ENCODE results near the gene TSPAN14. TPM values are rescaled to one million over a fixed set of nuclear protein-coding genes. Genes with fewer than 3 reads are reported as not detected.

The TSPAN14 gene
- total RNA-seq, 1 experiment from 2014 or later = 116 TPM

- no peaks in the 10 kb centered on the region for H3K27me3 Mint-ChIP-seq (ENCODE audit: unreplicated experiment)
- H3K4me3 Mint-ChIP-seq (ENCODE audit: low read depth, unreplicated experiment) = no peak overlapping the region
- intact Hi-C loops (cut with micrococcal nuclease; ENCODE audit: unreplicated experiment) = no loop called here
- no peaks in the 10 kb centered on the region for H3K9me3 Mint-ChIP-seq (ENCODE audit: low read depth, unreplicated experiment)
- TF ChIP-seq, protein P1, sequence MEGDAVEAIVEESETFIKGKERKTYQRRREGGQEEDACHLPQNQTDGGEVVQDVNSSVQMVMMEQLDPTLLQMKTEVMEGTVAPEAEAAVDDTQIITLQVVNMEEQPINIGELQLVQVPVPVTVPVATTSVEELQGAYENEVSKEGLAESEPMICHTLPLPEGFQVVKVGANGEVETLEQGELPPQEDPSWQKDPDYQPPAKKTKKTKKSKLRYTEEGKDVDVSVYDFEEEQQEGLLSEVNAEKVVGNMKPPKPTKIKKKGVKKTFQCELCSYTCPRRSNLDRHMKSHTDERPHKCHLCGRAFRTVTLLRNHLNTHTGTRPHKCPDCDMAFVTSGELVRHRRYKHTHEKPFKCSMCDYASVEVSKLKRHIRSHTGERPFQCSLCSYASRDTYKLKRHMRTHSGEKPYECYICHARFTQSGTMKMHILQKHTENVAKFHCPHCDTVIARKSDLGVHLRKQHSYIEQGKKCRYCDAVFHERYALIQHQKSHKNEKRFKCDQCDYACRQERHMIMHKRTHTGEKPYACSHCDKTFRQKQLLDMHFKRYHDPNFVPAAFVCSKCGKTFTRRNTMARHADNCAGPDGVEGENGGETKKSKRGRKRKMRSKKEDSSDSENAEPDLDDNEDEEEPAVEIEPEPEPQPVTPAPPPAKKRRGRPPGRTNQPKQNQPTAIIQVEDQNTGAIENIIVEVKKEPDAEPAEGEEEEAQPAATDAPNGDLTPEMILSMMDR (IDR thresholded peaks at IDR 0.05; ENCODE audit: unreplicated experiment) = no peak
- H3K4me1 Mint-ChIP-seq (ENCODE audit: low read depth, unreplicated experiment) = peaks cover 32% of the 10 kb centered on the region
- DNase-seq = peak; percentile 49
- no TSS peak for BruUV-seq (replicated peaks)
- H3K36me3 Mint-ChIP-seq (ENCODE audit: insufficient read depth, unreplicated experiment) = peaks cover 35% of the 10 kb centered on the region
- H3K27ac Mint-ChIP-seq (ENCODE audit: unreplicated experiment) = peak overlapping the region; percentile 62
- CTCF ChIA-PET = interaction anchor here (0.6 to 10.0 kb wide), 3 partner anchors 49 to 198 kb away, joined by 3 to 122 read pairs (median 5); no protein-coding TSS in a partner anchor
These were observed 677 bp downstream of the TSPAN14 start for GRCh38 chr10:80454513-80455460.

- Mint-ChIP-seq H3K27ac (ENCODE audit: unreplicated experiment) (peak overlapping the region; percentile 62), H3K4me3 (ENCODE audit: low read depth, unreplicated experiment) (no peak overlapping the region), H3K4me1 (ENCODE audit: low read depth, unreplicated experiment) (peaks cover 41% of the 10 kb centered on the region), H3K36me3 (ENCODE audit: insufficient read depth, unreplicated experiment) (peaks cover 43% of the 10 kb centered on the region), H3K27me3 (ENCODE audit: unreplicated experiment) (no peaks in the 10 kb centered on the region), H3K9me3 (ENCODE audit: low read depth, unreplicated experiment) (no peaks in the 10 kb centered on the region)
- TSS peak; percentile 61 for BruUV-seq (replicated peaks)
- DNase-seq = no peak
- intact Hi-C loops (cut with micrococcal nuclease; ENCODE audit: unreplicated experiment) = no loop called here
- CTCF ChIA-PET = interaction anchor here (0.5 to 10.0 kb wide), 5 partner anchors 26 to 93 kb away, joined by 3 to 122 read pairs (median 5); no protein-coding TSS in a partner anchor
- TF ChIP-seq, protein P1 (IDR thresholded peaks at IDR 0.05; ENCODE audit: unreplicated experiment) = no peak
These were observed 1.6 kb downstream of the TSPAN14 start for GRCh38 chr10:80455461-80456349.

DNA sequence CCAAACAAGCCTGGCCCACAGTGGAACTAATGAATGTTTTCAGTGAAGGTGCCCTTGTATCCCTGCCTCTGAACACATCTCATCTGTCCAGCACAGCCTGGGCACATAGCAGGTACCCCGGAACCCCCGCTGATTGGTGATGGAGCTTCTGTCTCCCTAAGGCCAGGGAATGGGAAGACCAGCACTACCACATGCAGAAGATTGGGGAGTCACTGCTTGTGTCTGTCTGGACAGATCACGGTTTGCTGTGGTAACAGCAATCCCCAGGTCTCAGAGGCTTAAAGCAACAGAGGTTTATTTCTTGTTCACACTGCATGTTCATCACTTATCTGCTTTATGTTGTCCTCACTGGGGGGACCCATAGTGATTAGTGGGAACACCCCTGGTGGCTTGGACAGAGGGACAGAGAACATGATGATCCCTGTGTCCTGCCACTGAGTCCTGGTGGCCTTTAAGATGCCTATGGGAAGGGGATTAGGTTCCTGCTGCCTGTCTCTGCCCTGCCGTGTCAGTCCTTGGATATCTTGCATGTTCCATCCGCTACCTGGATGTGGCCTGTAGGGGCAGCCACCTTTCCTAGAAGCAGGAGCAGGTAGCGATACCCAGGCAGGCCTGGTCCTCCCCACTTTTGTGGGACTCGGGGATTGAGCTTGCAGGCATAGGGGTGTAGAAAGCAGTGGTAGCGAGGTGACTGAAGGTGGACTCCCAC lies 3.6 kb downstream of the TSPAN14 start:
- CTCF ChIA-PET = interaction anchor here (0.6 to 10.0 kb wide), 3 partner anchors 13 to 61 kb away, joined by 3 to 122 read pairs (median 4); no protein-coding TSS in a partner anchor
- Mint-ChIP-seq H3K27me3 (ENCODE audit: unreplicated experiment) (no peaks in the 10 kb centered on the region), H3K27ac (ENCODE audit: unreplicated experiment) (peak overlapping the region; percentile 94), H3K36me3 (ENCODE audit: insufficient read depth, unreplicated experiment) (peaks cover 52% of the 10 kb centered on the region), H3K4me3 (ENCODE audit: low read depth, unreplicated experiment) (peak overlapping the region; percentile 58), H3K4me1 (ENCODE audit: low read depth, unreplicated experiment) (peaks cover 61% of the 10 kb centered on the region), H3K9me3 (ENCODE audit: low read depth, unreplicated experiment) (no peaks in the 10 kb centered on the region)
- no TSS peak for BruUV-seq (replicated peaks)
- intact Hi-C loops (cut with micrococcal nuclease; ENCODE audit: unreplicated experiment) = no loop called here
- TF ChIP-seq, protein P1 (IDR thresholded peaks at IDR 0.05; ENCODE audit: unreplicated experiment) = peak; percentile 12
- peak; percentile 48 for DNase-seq

GRCh38 chr10:80458263-80458625 lies 4.1 kb downstream of the TSPAN14 start:
- no TSS peak for BruUV-seq (replicated peaks)
- peaks cover 67% of the 10 kb centered on the region for H3K4me1 Mint-ChIP-seq (ENCODE audit: low read depth, unreplicated experiment)
- TF ChIP-seq, protein P1 (IDR thresholded peaks at IDR 0.05; ENCODE audit: unreplicated experiment) = peak; percentile 9
- H3K9me3 Mint-ChIP-seq (ENCODE audit: low read depth, unreplicated experiment) = no peaks in the 10 kb centered on the region
- H3K27ac Mint-ChIP-seq (ENCODE audit: unreplicated experiment) = peak overlapping the region; percentile 94
- CTCF ChIA-PET = interaction anchor here (0.6 to 10.0 kb wide), 4 partner anchors 14 to 60 kb away, joined by 3 to 122 read pairs (median 4); no protein-coding TSS in a partner anchor
- peak overlapping the region; percentile 58 for H3K4me3 Mint-ChIP-seq (ENCODE audit: low read depth, unreplicated experiment)
- no peak for DNase-seq
- intact Hi-C loops (cut with micrococcal nuclease; ENCODE audit: unreplicated experiment) = no loop called here
- peaks cover 50% of the 10 kb centered on the region for H3K36me3 Mint-ChIP-seq (ENCODE audit: insufficient read depth, unreplicated experiment)
- H3K27me3 Mint-ChIP-seq (ENCODE audit: unreplicated experiment) = no peaks in the 10 kb centered on the region
